Transverse colon (tissue), 4 donors: ENCODE data around the gene LOX. TPM values are rescaled to one million over a fixed set of nuclear protein-coding genes. Genes with fewer than 3 reads are reported as not detected.

Source experiments
- DNase-seq: peaks from one replicate; pipeline ENCODE4 v3.0.0-alpha.2; 2019
- H3K27ac ChIP-seq, 4 donors: fragments of 200-600 bp; sonication (generic); 2 replicates each; pipeline ENCODE4 v1.5.1; 2016 to 2018; ENCODE audit warnings: inconsistent platforms in 4 of 4
- H3K27me3 ChIP-seq: fragments of 200-600 bp; sonication (generic); 2 replicates; pipeline ENCODE4 v1.5.1; 2017; ENCODE audit warnings: inconsistent platforms
- H3K36me3 ChIP-seq, 4 donors: fragments of 200-600 bp; sonication (generic); 2 replicates each; pipeline ENCODE4 v1.5.1; 2017 to 2019; ENCODE audit warnings: inconsistent platforms in 4 of 4
- H3K4me1 ChIP-seq, 4 donors: fragments of 200-600 bp; sonication (generic); 2 replicates each; pipeline ENCODE4 v1.5.1; 2017 to 2020; ENCODE audit warnings: inconsistent platforms in 4 of 4
- H3K4me3 ChIP-seq, 4 donors: fragments of 200-600 bp; sonication (generic); 1 replicate in 1 of 4; 2 replicates in 3 of 4; pipeline versions ENCODE4 v1.5.1 to v1.6.1; 2017 to 2019; ENCODE audit warnings: inconsistent platforms in 4 of 4
- H3K9me3 ChIP-seq, 2 donors: fragments of 200-600 bp; sonication (generic); 2 replicates each; pipeline ENCODE4 v1.5.1; 2017 to 2019; ENCODE audit warnings: inconsistent platforms in 2 of 2
- CTCF ChIP-seq, 5 experiments: fragments of 200-600 bp in 3 of 5; fragments of 450-650 bp in 2 of 5; sonication (generic) in 3 of 5; IDR thresholded peaks; 1 replicate in 2 of 5; 2 replicates in 3 of 5; pipeline ENCODE4 v1.5.1; 2016 to 2017; ENCODE audit warnings: antibody characterized with exemption in 5 of 5, inconsistent platforms in 3 of 5, mild to moderate bottlenecking in 2 of 5, moderate library complexity in 1 of 5
- EP300 ChIP-seq: sonication (generic); formaldehyde crosslinking; IDR thresholded peaks from one replicate; pipeline ENCODE4 v1.6.1; 2017; ENCODE audit warnings: antibody characterized with exemption, low read depth
- POLR2A ChIP-seq: fragments of 450-650 bp; IDR thresholded peaks from one replicate; pipeline ENCODE4 v1.6.1; 2016; ENCODE audit warnings: antibody characterized with exemption, mild to moderate bottlenecking, moderate library complexity
- POLR2AphosphoS5 ChIP-seq, 3 donors: sonication (generic); formaldehyde crosslinking; IDR thresholded peaks; one replicate each; pipeline ENCODE4 v1.6.1; 2016; ENCODE audit warnings: antibody characterized with exemption in 3 of 3
- WGBS, 2 donors: methylation state at CpG; one replicate each; pipeline ENCODE4 v1.1.5; 2018; ENCODE audit warnings: low coverage in 1 of 2; 5-methylcytosine and 5-hydroxymethylcytosine counted together
- in situ Hi-C, 4 donors: fragments of 200-750 bp; cut with MboI; loops; one replicate each; pipeline versions ENCODE4 v1.15.0 to v1.15.1; 2017; ENCODE audit warnings: low sequenced_read_pairs in 3 of 4, low pct_ligation_motif_present in 1 of 4, low pct_unique_long_range_greater_than_20kb in 1 of 4
- intact Hi-C: fragments of 100-400 bp; cut with DNase I; formaldehyde crosslinking; loops from one replicate; pipeline ENCODE4 v1.15.1; 2023; ENCODE audit warnings: low total_unique reads
- total RNA-seq, 4 donors: library from RNA; depleted of rRNA; stranded (reverse); fragments of >200 nt; gene quantifications; one replicate each; pipeline ENCODE4 v1.1.0, GENCODE V29; 2016

The LOX gene
- total RNA-seq, 4 donors from 2014 or later: 1.2 to 24.3 (median 6.3) TPM

DNA sequence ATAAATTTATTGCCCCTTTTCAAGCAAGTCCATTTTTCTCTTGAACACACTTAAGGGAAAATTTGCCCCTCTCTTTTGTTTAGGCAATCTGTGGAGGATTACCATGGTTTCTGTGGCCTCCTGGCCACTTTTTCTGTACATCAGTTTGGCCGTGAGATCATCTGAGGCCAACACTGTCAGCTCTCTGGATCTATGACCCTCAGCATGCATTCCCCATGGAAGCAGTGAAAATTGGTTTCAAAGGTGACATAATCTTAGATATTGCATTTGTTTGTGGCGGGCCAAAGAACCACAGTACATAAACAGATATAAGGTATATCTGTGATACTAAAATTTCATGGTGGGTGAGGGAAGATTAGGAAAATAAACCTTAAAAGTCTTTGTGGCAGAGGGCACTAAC is 46.7 kb upstream of the LOX start:
- no peak for TF ChIP-seq CTCF (IDR thresholded peaks at IDR 0.05)
- TF ChIP-seq POLR2AphosphoS5 (IDR thresholded peaks at IDR 0.05): no peak
- TF ChIP-seq EP300: no peak
- no peak for TF ChIP-seq POLR2A
- Histone ChIP-seq H3K4me1 (peaks cover 0 to 9% (median 2%) of the 10 kb centered on the region in 4 donors), H3K27me3 (no peaks in the 10 kb centered on the region), H3K4me3 (no peak overlapping the region), H3K36me3 (no peaks in the 10 kb centered on the region), H3K9me3 (no peaks in the 10 kb centered on the region), H3K27ac (no peak overlapping the region)
- no peak for DNase-seq
- in situ Hi-C loops (no loop called here), intact Hi-C loops (no loop called here)
- 90 to 95% methylated on average over 2 of the region's 2 CpGs for WGBS, 2 donors

DNA sequence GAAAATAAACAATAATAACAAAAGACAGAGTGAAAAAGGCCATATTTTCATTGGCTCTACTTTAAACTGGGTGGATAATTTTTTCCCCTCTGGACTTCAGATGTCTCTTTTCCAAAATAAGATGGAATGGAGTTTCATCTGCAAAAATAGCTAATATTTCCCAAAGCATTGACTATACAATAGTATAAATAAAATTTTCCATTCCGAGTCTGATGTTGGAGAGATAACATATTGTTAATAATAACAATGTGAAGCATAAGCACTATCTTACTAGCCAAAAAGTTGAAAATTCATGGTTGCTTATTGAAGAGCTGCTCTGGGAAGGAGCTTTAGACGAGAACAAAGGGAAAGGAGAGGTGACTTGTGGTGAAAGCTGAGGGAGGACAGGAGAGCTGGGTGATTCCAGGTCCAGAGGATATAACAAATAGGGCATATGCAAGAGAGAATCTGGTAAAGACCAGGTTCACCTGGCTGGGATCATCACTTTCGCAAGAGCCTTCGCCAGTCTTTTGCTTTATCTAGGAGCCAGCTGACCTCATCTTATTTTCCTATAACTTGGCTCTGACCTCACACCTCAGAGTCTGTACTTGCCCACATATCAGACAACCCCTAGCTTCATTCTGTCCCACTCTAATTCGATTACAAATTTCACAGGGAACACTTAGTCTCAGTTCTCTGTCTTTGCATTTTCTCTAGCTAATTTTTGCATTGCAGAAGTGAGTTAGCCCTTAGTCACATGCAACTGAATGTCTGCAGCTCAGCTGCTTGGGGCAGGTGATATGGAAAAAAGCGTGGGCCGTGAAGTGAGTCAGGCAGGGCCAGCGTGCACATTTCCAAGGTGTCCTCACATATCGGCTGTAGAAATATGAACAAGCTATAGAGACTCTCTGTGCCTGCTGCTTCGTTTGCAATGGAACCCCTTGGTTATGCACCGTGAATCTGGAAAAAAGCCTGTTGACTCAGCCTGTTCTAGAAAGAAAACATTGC is 43.7 kb upstream of the LOX start:
- no peak for DNase-seq
- H3K4me1 ChIP-seq: peaks cover 0 to 3% (median 0%) of the 10 kb centered on the region in 4 donors
- H3K36me3 ChIP-seq: no peaks in the 10 kb centered on the region
- in situ Hi-C loops (no loop called here), intact Hi-C loops (no loop called here)
- WGBS, 2 donors: 80 to 89% methylated on average over 5 to 11 of the region's 11 CpGs
- H3K9me3 ChIP-seq: no peaks in the 10 kb centered on the region
- H3K27ac ChIP-seq: no peak overlapping the region
- no peaks in the 10 kb centered on the region for H3K27me3 ChIP-seq
- TF ChIP-seq POLR2AphosphoS5 (IDR thresholded peaks at IDR 0.05) (no peak), POLR2A (no peak), CTCF (IDR thresholded peaks at IDR 0.05) (no peak), EP300 (no peak)
- H3K4me3 ChIP-seq: no peak overlapping the region

DNA sequence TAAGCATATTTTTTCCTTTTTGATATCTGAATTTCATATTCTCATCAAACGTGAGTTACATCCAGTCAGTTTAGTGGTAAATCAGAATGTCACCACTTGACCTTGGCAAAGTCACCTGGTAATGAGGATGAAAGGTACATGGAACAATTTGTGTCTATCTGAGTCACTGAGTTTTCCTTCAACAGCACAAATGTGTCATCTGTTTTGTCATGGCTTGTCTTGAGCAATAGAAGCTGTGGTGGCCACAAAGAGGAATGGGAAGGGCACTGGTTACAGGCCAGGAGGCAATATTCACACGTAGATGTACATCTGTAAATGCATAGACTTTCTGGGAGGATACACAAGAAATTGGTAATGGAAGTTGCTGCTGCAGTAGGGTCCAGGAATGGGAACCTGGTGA is 42.9 kb upstream of the LOX start:
- intact Hi-C loops (no loop called here), in situ Hi-C loops (no loop called here)
- Histone ChIP-seq H3K4me1 (peaks cover 0 to under 1% (median 0%) of the 10 kb centered on the region in 4 donors), H3K9me3 (no peaks in the 10 kb centered on the region), H3K27ac (no peak overlapping the region), H3K27me3 (no peaks in the 10 kb centered on the region), H3K36me3 (no peaks in the 10 kb centered on the region), H3K4me3 (no peak overlapping the region)
- TF ChIP-seq POLR2A (no peak), EP300 (no peak), POLR2AphosphoS5 (IDR thresholded peaks at IDR 0.05) (no peak), CTCF (IDR thresholded peaks at IDR 0.05) (no peak)
- WGBS, 2 donors: 69 to 81% methylated on average over 2 of the region's 2 CpGs
- no peak for DNase-seq

GRCh38 chr5:122120493-122120892 is 42.4 kb upstream of the LOX start:
- TF ChIP-seq POLR2AphosphoS5 (IDR thresholded peaks at IDR 0.05) (no peak), EP300 (no peak), POLR2A (no peak)
- Histone ChIP-seq H3K27me3 (no peaks in the 10 kb centered on the region), H3K27ac (no peak overlapping the region), H3K4me1 (no peaks in the 10 kb centered on the region), H3K9me3 (no peaks in the 10 kb centered on the region), H3K36me3 (no peaks in the 10 kb centered on the region), H3K4me3 (no peak overlapping the region)
- in situ Hi-C loops: no loop called here
- intact Hi-C loops: no loop called here
- 85 to 92% methylated on average over 2 of the region's 2 CpGs for WGBS, 2 donors
- no peak for DNase-seq
